ENCODE measurements around the gene AMFR.

Gene AMFR

DNA sequence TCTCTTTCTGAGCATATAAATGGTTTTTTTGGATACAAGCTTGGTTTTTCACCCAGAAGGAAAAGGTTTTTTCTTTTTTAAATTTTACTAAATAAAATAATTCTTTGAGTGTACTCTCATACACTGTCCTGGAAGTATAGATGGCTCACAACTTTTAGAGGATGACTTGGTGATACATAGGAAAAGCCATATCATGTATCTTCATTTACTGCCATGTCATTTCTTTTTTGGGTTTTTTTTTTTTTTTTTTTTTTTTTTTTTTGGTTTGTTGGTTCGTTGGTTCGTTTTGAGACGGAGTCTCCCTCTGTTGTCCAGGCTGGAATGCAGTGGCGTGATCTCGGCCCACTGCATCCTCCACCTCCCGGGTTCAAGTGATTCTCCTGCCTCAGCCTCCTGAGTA lies 37.8 kb upstream of the AMFR start:
- H3K9me3 ChIP-seq (ENCODE audit: severe bottlenecking), result no peaks in the 10 kb centered on the region
- H3K4me3 ChIP-seq (ENCODE audit: low read depth, low read length), result no peak overlapping the region
- DNase-seq, result no peak
- no peaks in the 10 kb centered on the region for H3K27me3 ChIP-seq (ENCODE audit: insufficient read depth, low read depth, severe bottlenecking)
- peaks cover 53% of the 10 kb centered on the region for H3K36me3 ChIP-seq
- TF ChIP-seq, protein P1, sequence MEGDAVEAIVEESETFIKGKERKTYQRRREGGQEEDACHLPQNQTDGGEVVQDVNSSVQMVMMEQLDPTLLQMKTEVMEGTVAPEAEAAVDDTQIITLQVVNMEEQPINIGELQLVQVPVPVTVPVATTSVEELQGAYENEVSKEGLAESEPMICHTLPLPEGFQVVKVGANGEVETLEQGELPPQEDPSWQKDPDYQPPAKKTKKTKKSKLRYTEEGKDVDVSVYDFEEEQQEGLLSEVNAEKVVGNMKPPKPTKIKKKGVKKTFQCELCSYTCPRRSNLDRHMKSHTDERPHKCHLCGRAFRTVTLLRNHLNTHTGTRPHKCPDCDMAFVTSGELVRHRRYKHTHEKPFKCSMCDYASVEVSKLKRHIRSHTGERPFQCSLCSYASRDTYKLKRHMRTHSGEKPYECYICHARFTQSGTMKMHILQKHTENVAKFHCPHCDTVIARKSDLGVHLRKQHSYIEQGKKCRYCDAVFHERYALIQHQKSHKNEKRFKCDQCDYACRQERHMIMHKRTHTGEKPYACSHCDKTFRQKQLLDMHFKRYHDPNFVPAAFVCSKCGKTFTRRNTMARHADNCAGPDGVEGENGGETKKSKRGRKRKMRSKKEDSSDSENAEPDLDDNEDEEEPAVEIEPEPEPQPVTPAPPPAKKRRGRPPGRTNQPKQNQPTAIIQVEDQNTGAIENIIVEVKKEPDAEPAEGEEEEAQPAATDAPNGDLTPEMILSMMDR (IDR thresholded peaks at IDR 0.05; ENCODE audit: low read depth, low read length), result no peak
- H3K27ac ChIP-seq, result no peak overlapping the region

DNA sequence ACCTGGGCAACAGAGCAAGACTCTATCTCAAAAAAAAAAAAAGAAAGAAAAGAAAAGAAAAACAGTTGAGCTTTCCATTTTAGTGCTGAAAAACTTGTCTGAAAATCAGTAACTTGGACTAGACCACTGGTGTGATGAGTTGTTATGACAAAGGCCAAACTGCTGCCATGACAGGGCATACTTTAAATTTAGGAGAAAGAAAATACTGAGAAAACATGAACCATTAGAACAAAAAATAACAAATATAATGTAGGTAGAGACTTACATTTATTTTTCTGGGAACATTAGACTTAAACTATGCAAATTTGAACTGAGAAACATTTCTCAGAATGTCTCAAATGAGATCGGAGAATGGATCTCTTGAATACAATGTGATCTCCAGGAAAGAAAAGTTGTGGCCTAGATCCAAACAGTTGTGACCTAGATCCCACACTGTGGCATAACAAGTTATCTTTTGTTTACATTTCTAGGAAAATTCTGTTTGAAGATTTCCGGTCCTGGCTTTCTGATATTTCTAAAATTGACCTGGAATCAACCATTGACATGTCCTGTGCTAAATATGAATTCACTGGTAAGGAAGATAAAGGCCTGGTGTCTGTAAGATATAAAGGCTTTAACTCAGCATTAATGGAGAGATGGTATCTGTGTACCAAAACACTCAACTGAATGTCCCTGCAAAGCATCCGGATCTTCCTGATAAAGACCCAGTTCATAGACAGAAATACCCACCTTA lies 36.9 kb upstream of the AMFR start:
- Histone ChIP-seq H3K4me3 (ENCODE audit: low read depth, low read length) (no peak overlapping the region), H3K27me3 (ENCODE audit: insufficient read depth, low read depth, severe bottlenecking) (no peaks in the 10 kb centered on the region), H3K36me3 (peaks cover 53% of the 10 kb centered on the region), H3K27ac (no peak overlapping the region), H3K9me3 (ENCODE audit: severe bottlenecking) (no peaks in the 10 kb centered on the region)
- no peak for DNase-seq
- TF ChIP-seq, protein P1 (IDR thresholded peaks at IDR 0.05; ENCODE audit: low read depth, low read length), result no peak

DNA sequence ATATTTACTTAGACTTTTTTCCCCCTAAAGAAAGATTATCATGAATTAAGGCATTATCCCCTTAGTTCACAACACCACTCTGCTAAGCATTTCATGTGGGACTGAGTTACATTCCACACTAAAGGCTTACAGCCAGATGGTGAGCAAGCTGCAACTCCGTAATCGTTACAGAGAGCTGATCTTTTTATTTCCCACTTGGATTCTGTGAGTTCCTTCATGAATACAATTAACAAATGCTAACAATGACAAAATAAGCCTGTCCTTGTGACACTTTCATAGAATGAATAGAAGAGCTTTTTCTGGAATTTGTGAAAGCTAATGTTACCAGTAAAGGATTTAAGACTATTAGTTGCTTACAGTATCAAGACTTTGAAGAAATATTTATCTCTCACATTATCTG lies 34.8 kb upstream of the AMFR start:
- Histone ChIP-seq H3K9me3 (ENCODE audit: severe bottlenecking) (no peaks in the 10 kb centered on the region), H3K27me3 (ENCODE audit: insufficient read depth, low read depth, severe bottlenecking) (no peaks in the 10 kb centered on the region), H3K36me3 (peaks cover 67% of the 10 kb centered on the region), H3K27ac (peak overlapping the region; percentile 63), H3K4me3 (ENCODE audit: low read depth, low read length) (peak overlapping the region; percentile 14; the same call in 1 of the 2 replicates)
- peak; percentile 58 for DNase-seq
- TF ChIP-seq, protein P1 (IDR thresholded peaks at IDR 0.05; ENCODE audit: low read depth, low read length), result no peak

DNA sequence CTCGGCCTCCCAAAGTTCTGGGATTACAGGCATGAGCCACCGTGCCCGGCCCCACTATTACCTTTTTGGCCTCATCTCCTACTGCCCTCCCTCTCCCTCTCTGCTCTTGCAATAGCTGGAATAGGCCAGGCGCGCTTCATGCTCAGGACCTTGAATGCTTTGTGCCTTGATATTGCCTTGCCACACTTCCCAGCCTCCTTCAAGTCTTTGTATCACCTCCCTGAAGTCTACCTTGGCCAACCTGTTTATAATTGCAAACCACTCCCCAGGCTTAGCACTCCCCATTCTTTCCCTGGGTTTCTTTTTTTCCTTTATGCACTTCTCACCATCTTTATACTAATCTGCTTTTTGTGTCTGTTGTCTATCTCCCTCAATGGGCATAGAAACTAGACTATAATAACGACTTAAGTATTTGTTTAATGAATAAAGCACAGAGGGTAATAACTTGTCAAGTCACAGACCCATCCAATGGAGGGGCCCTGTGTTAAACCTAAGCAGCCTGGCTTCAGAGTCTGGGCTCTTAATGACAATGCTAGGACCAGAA lies 32.7 kb upstream of the AMFR start:
- Histone ChIP-seq H3K9me3 (ENCODE audit: severe bottlenecking) (no peaks in the 10 kb centered on the region), H3K36me3 (peaks cover 77% of the 10 kb centered on the region)

DNA sequence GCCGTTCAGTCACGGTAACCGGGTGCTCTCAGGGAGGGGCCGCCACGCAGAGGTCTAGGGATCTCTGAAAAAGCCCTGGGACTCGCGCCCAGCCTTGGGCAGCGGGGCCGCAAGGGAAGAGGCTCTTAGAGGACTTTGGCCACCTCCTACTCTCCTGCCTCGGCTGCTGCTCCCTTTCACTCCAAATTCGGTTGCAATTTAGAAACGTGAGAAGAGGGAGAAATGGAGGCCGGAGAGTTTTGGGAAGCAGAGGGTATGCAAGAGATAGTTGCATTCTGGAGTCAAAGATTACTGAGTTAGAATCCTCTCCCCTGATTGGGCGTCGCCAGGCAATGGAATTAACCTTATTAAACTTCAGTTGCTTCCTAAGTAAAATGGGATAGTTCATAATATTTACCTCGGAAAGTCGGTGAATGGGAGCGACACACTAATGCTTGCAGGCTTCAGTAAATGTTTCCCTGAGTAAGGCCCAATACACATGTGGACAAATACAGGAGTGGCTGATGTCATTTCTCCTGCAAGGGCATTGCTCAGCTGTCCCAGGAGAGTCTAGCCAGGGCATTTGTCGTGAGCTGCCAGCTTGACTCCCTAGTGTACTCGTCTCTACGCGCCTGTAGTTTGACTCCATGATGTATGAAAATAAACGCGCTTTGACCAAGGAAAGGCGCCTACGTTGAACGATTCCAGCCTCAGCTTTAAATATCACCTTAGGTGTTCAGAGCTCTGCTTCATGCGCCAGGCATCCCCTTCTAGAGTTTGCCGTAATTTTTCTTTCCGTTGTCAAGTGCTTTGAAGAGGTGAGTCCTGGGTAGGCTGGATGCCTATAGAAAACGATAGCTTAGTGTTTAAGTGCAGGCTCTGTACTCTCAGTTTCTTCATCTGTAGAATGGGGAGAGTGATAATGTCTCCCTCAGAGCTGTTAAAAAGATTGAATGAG lies 26.7 kb upstream of the AMFR start:
- DNase-seq, result no peak
- H3K9me3 ChIP-seq (ENCODE audit: severe bottlenecking), result no peaks in the 10 kb centered on the region
- TF ChIP-seq, protein P1 (IDR thresholded peaks at IDR 0.05; ENCODE audit: low read depth, low read length), result no peak

More for the DNA sequence above, 32.7 kb upstream of the AMFR start:
- no peak for DNase-seq
- TF ChIP-seq, protein P1 (IDR thresholded peaks at IDR 0.05; ENCODE audit: low read depth, low read length), result no peak
- no peak overlapping the region for H3K4me3 ChIP-seq (ENCODE audit: low read depth, low read length)
- no peaks in the 10 kb centered on the region for H3K27me3 ChIP-seq (ENCODE audit: insufficient read depth, low read depth, severe bottlenecking)
- H3K27ac ChIP-seq, result no peak overlapping the region

More for the DNA sequence above, 26.7 kb upstream of the AMFR start:
- peak overlapping the region; percentile 95 for H3K27ac ChIP-seq
- peaks cover 49% of the 10 kb centered on the region for H3K36me3 ChIP-seq
- H3K4me3 ChIP-seq (ENCODE audit: low read depth, low read length), result peak overlapping the region; percentile 99
- H3K27me3 ChIP-seq (ENCODE audit: insufficient read depth, low read depth, severe bottlenecking), result no peaks in the 10 kb centered on the region
